Spleen (tissue), 7 donors: Measurements from ENCODE around the gene ANKRD11.

Experiments used
- POLR2A ChIP-seq, 3 donors: fragments of 450-650 bp; IDR thresholded peaks; one replicate each; pipeline ENCODE4 v1.5.1; 2017; ENCODE audit warnings: antibody characterized with exemption in 3 of 3, mild to moderate bottlenecking in 1 of 3
- POLR2AphosphoS5 ChIP-seq, 3 donors: sonication (generic); formaldehyde crosslinking; IDR thresholded peaks; one replicate each; pipeline ENCODE4 v1.5.1; 2017; ENCODE audit warnings: antibody characterized with exemption in 3 of 3
- TF ChIP-seq, protein P1 (sequence below), 11 experiments: fragments of 200-600 bp in 7 of 11; fragments of 450-650 bp in 4 of 11; sonication (generic) in 4 of 11; IDR thresholded peaks in 8 of 11; conservative IDR thresholded peaks in 3 of 11; 1 replicate in 7 of 11; 2 replicates in 4 of 11; pipeline versions ENCODE4 v1.4.0 to v1.8.0; 2016 to 2021; ENCODE audit warnings: antibody characterized with exemption in 11 of 11, inconsistent platforms in 4 of 11, mild to moderate bottlenecking in 1 of 11
- donor health status: DM: no; HTN: no; CAD: no; lungs with moderate emphysema.
- donor health status: DM: no; HTN: no; CAD: no.
- donor health status: DM: no; HTN: no; CAD: no.

DNA sequence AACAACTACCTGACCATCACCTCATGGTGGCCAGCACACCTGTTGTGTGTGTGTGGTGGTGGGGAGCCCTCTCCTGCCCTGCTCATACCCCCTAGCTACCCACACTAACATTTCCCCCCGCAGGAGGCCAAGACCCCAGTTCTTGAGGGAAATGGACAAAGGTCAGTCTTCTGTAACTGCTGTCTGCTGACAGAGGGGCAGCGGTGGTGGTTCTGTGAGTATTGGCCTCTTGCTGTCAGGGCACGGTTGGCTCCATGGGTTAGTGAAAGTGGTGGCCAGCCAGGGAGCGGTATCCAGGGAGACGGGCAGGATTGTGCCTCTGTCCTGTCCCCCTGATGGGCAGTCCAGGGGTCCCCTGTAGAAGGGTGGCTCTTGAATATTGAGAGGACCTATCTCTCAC is 246.7 kb downstream of the ANKRD11 start:
- TF ChIP-seq POLR2A (IDR thresholded peaks at IDR 0.05) = no peak
- TF ChIP-seq, protein P1, sequence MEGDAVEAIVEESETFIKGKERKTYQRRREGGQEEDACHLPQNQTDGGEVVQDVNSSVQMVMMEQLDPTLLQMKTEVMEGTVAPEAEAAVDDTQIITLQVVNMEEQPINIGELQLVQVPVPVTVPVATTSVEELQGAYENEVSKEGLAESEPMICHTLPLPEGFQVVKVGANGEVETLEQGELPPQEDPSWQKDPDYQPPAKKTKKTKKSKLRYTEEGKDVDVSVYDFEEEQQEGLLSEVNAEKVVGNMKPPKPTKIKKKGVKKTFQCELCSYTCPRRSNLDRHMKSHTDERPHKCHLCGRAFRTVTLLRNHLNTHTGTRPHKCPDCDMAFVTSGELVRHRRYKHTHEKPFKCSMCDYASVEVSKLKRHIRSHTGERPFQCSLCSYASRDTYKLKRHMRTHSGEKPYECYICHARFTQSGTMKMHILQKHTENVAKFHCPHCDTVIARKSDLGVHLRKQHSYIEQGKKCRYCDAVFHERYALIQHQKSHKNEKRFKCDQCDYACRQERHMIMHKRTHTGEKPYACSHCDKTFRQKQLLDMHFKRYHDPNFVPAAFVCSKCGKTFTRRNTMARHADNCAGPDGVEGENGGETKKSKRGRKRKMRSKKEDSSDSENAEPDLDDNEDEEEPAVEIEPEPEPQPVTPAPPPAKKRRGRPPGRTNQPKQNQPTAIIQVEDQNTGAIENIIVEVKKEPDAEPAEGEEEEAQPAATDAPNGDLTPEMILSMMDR (IDR thresholded peaks at IDR 0.05 in 8 of 11, conservative IDR thresholded peaks at IDR 0.05 in 3 of 11) = no peak
- TF ChIP-seq POLR2AphosphoS5 (IDR thresholded peaks at IDR 0.05) = no peak
